ENCODE results near the gene ITSN1.
A peak's percentile ranks its signal among the peaks of the same experiment; 100 is the strongest.
"Not testable (repeated sequence)": the region's sequence is repeated elsewhere in the genome, so short reads cannot be mapped to it uniquely, and the experiment has no call there.

The ITSN1 gene

DNA sequence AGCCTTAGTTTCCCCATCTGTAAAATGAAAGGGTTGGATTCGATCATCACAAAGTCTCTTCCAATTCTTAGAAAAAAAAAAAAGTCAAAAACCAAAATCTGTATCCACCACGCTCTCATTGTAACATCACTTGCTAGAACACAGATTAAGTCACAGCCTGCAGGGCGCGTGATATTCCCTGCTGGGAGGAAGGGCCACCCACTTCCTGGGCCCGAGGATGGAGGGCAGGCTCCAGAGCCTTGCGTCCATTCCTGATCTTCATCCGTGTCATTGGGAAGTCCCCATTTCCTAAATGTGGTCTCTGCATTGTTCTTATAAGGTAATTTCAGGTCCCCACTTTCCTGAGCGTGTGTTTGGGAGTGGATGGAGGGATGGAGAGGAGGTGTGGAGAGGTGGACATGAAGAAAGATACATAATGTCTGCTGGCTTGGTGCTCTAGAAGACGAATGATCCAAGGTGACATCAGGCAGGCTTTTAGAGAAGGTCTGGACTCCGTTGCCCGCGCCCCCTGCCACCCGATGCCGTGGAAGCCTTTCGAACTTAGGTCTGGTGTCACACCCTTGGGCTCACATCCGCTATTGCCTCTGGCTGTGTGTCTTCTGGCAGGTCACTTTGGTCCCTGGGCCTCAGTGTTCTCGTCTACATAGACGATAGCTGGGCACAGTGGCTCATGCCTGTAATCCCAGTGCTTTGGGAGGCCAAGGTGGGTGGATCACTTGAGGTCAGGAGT, 217.2 kb downstream of the ITSN1 start:
- Mint-ChIP-seq H3K27me3 (peaks cover 32 to 71% of the 10 kb centered on the region in 2 donors), H3K36me3 (ENCODE audit: insufficient read depth) (no peaks in the 10 kb centered on the region), H3K27ac (no peak overlapping the region), H3K9me3 (no peaks in the 10 kb centered on the region), H3K4me1 (ENCODE audit: low read depth in 2 of 2) (no peaks in the 10 kb centered on the region), H3K4me3 (no peak overlapping the region)
- ATAC-seq (replicated peaks) (no peak), DNase-seq (no peak)

DNA sequence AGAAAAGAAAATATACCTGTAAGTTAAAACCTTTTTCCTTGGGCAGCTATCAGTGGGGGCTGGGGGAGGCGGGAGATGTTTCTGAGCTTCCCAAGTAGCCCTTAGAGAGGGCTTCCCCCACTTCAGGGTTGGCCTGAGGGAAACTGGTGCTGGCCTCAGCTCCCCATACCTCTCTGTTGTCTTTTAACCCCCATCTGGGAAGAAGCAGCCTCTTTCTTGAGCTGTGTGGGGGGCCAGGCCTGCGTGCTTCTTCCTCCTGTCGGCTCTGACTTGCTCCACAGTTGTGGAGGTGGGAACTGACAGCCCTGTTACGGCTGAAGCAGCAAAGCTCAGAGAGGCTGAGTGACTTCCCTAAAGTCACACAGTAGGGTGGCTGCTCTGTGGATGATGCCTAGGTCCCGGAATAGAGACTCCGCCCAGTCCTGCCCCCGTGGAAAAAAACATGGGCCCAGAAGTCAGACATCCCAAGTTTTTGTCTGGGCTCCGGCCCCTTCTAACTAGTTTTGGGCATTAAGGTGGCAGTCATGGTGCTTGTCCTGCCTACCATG, 218.1 kb downstream of the ITSN1 start:
- H3K4me1 Mint-ChIP-seq (ENCODE audit: low read depth in 2 of 2) = no peaks in the 10 kb centered on the region
- no peak overlapping the region for H3K27ac Mint-ChIP-seq
- H3K36me3 Mint-ChIP-seq (ENCODE audit: insufficient read depth) = no peaks in the 10 kb centered on the region
- H3K4me3 Mint-ChIP-seq = no peak overlapping the region
- no peak for ATAC-seq (replicated peaks)
- DNase-seq = no peak
- H3K27me3 Mint-ChIP-seq = peaks cover 38 to 71% of the 10 kb centered on the region in 2 donors
- no peaks in the 10 kb centered on the region for H3K9me3 Mint-ChIP-seq

DNA sequence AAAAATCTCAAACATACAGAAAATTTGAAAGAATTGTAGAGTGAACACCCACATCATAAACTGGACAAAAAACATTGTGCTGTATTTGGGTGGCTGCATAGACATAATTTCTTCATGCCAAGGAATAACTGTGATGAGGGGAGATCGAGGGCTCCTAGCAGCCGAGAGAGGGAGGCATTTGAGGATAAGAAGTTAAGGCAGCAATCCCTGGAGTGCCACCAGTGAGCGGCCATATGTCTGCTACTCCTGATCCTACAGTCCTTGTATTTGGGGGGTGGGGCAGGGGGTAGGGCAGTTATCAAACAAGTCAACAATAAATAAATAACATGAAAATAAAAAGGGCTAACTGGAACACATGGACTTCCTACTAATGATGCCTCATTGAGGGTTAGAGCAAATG, 218.8 kb downstream of the ITSN1 start:
- Mint-ChIP-seq H3K9me3 (no peaks in the 10 kb centered on the region), H3K27ac (no peak overlapping the region), H3K4me3 (no peak overlapping the region), H3K36me3 (ENCODE audit: insufficient read depth) (no peaks in the 10 kb centered on the region), H3K4me1 (ENCODE audit: low read depth in 2 of 2) (no peaks in the 10 kb centered on the region), H3K27me3 (peaks cover 44 to 74% of the 10 kb centered on the region in 2 donors)
- ATAC-seq (replicated peaks) (no peak), DNase-seq (no peak)

DNA sequence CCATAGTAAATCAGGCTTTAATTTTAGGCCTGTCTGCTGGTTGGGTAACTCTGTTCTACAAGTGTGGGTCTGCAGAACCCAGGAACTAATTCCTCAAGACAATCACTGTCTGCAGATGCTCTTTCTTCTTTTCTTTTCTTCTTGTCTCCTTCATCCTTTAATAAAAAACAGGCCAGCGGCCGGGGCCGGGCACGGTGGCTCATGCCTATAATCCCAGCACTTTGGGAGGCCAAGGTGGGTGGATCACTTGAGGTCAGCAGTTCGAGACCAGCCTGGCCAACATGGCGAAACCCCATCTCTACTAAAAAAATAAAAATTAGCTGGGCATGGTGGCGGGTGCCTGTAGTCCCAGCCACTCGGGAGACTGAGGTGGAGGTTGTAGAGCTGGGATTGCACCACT, 220.9 kb downstream of the ITSN1 start:
- H3K9me3 Mint-ChIP-seq; ATAC-seq (replicated peaks); H3K4me1 Mint-ChIP-seq (ENCODE audit: low read depth in 2 of 2); DNase-seq; H3K36me3 Mint-ChIP-seq (ENCODE audit: insufficient read depth); H3K4me3 Mint-ChIP-seq; H3K27ac Mint-ChIP-seq: not testable (repeated sequence)
- H3K27me3 Mint-ChIP-seq = peaks cover 47 to 76% of the 10 kb centered on the region in 2 donors

DNA sequence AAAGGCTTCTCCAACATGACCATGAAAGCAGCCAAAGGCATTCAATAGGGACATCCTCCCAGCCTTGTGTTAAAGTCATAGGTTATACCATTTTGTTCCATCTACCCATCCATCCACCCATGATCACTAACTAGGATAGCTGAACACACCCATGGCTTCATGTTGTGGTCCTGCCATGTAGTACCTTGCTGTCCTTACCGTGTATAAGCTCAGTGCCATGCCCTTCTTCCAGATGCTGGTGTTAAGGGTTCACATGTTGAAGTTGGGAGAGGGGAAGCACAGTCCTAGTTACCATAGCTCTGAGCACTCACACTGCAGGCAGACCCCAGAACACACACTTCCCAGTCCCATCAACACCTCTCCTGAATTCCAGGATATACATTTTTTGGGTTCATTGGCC, 221.8 kb downstream of the ITSN1 start:
- Mint-ChIP-seq H3K27me3 (peaks cover 40 to 71% of the 10 kb centered on the region in 2 donors), H3K27ac (no peak overlapping the region), H3K36me3 (ENCODE audit: insufficient read depth) (no peaks in the 10 kb centered on the region), H3K4me3 (no peak overlapping the region), H3K9me3 (no peaks in the 10 kb centered on the region), H3K4me1 (ENCODE audit: low read depth in 2 of 2) (peaks cover 0 to 2% of the 10 kb centered on the region in 2 donors)
- no peak for DNase-seq
- ATAC-seq (replicated peaks) = no peak

DNA sequence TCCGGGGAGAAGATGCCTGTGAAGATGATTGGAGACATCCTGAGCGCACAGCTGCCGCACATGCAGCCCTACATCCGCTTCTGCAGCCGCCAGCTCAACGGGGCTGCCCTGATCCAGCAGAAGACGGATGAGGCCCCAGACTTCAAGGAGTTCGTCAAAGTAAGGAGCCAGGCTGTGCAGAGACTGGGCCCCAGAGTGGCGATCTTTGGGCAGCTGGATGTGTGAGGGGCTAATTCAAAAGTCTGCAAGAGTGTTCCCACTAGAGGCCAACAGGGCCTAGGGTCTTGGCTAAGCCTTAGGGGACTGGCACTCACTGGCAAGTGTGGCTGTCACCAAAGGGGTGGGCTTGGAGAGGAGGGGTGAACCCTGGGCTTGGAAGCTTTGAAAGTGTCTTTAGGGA, 222.9 kb downstream of the ITSN1 start:
- no peak overlapping the region for H3K27ac Mint-ChIP-seq
- H3K9me3 Mint-ChIP-seq = no peaks in the 10 kb centered on the region
- H3K4me1 Mint-ChIP-seq (ENCODE audit: low read depth in 2 of 2) = peaks cover 0 to 2% of the 10 kb centered on the region in 2 donors
- peaks cover 35 to 64% of the 10 kb centered on the region in 2 donors for H3K27me3 Mint-ChIP-seq
- H3K4me3 Mint-ChIP-seq = no peak overlapping the region
- ATAC-seq (replicated peaks) = no peak
- no peak for DNase-seq
- H3K36me3 Mint-ChIP-seq (ENCODE audit: insufficient read depth) = no peaks in the 10 kb centered on the region

DNA sequence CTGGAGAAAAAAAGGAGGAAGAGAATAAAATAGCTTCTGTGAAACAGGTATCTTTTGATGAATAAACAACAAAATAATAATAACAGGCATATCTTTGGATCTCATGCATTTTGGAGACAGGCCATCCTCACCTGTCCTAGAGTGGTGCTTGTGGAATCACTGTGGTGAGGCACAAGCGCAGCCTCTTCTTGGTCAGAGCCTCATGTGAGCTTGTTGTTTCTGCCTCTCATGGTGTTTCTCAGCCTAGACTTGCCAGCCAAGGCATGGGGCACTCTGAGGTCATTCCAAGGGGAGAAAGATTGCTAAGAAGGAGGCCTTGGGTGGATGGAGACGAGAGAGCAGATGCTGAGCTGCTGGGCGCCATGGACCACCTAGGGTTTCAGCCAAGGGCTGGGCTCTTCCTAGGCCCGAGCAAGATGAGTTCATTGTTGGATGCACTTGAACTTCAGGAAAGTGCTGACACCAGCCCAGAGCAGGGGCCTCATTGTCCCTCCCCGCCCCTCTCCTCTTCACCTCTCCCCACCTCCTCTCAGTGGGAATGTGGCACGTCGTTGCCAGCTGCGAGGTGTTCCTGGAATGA, 223.8 kb downstream of the ITSN1 start:
- DNase-seq (no peak), ATAC-seq (replicated peaks) (no peak)
- Mint-ChIP-seq H3K4me1 (ENCODE audit: low read depth in 2 of 2) (peaks cover 0 to 2% of the 10 kb centered on the region in 2 donors), H3K36me3 (ENCODE audit: insufficient read depth) (no peaks in the 10 kb centered on the region), H3K27me3 (peaks cover 31 to 59% of the 10 kb centered on the region in 2 donors), H3K9me3 (no peaks in the 10 kb centered on the region), H3K4me3 (no peak overlapping the region), H3K27ac (no peak overlapping the region)

DNA sequence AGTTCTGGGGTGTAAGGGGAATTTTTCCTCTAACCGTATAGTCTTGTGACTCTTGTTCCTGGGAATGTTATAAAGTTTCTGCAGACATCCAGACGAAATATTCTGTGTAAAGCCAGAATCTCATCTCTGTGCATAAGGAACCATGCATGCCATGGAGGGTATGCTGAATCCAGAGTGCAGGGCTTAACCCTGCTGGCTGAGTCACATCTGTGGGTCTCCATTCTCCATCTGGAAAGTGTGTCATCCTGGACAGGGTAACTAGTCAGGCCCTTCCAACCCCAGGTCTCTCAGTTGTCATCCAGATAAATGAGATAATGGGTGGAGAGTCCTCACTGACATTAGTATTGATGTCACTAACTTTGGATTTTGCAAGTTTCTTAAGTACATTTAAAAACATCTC, 224.5 kb downstream of the ITSN1 start:
- Mint-ChIP-seq H3K36me3 (ENCODE audit: insufficient read depth) (no peaks in the 10 kb centered on the region), H3K27ac (no peak overlapping the region), H3K4me3 (no peak overlapping the region), H3K4me1 (ENCODE audit: low read depth in 2 of 2) (peaks cover 0 to 2% of the 10 kb centered on the region in 2 donors), H3K27me3 (peaks cover 30 to 57% of the 10 kb centered on the region in 2 donors), H3K9me3 (no peaks in the 10 kb centered on the region)
- ATAC-seq (replicated peaks) = no peak
- DNase-seq = no peak

DNA sequence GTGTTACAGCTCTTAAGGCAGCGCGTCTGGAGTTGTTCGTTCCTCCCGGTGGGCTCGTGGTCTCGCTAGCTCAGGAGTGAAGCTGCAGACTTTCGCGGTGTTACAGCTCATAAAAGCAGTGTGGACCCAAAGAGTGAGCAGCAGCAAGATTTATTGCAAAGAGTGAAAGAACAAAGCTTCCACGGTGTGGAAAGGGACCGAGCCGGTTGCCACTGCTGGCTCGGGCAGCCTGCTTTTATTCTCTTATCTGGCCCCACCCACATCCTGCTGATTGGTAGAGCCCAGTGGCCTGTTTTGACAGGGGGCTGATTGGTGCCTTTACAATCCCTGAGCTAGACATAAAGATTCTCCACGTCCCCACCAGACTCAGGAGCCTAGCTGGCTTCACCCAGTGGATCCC, 225.6 kb downstream of the ITSN1 start:
- not testable (repeated sequence) for H3K4me1 Mint-ChIP-seq (ENCODE audit: low read depth in 2 of 2); H3K9me3 Mint-ChIP-seq; H3K36me3 Mint-ChIP-seq (ENCODE audit: insufficient read depth); ATAC-seq (replicated peaks); H3K27ac Mint-ChIP-seq; DNase-seq
- H3K27me3 Mint-ChIP-seq = peaks cover 30 to 46% of the 10 kb centered on the region in 2 donors
- peak overlapping the region; percentile 40 to 54 for H3K4me3 Mint-ChIP-seq

DNA sequence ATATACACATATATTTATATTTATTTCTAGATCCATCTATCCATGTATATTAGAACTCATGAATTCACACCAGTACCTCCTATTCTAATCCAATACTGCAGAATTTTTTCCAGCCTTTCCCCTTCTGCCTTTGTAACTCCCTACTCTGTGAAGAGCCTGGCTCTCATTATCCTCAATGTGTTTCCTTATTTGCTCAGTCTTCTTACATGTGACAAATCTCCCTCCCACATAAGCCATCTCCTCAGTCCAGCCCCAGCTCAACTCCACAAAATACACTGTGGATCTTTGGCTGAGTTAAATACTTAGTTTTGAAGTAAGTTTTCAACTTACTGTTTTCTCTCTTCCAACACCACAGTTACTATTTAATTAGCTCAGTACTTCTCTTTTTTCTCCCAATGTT, 227.6 kb downstream of the ITSN1 start:
- no peak overlapping the region for H3K27ac Mint-ChIP-seq
- ATAC-seq (replicated peaks) (no peak), DNase-seq (no peak)
- no peaks in the 10 kb centered on the region for H3K9me3 Mint-ChIP-seq
- H3K27me3 Mint-ChIP-seq = peaks cover 12 to 31% of the 10 kb centered on the region in 2 donors
- H3K4me3 Mint-ChIP-seq = no peak overlapping the region
- no peaks in the 10 kb centered on the region for H3K36me3 Mint-ChIP-seq (ENCODE audit: insufficient read depth)
- peaks cover 0 to 2% of the 10 kb centered on the region in 2 donors for H3K4me1 Mint-ChIP-seq (ENCODE audit: low read depth in 2 of 2)

DNA sequence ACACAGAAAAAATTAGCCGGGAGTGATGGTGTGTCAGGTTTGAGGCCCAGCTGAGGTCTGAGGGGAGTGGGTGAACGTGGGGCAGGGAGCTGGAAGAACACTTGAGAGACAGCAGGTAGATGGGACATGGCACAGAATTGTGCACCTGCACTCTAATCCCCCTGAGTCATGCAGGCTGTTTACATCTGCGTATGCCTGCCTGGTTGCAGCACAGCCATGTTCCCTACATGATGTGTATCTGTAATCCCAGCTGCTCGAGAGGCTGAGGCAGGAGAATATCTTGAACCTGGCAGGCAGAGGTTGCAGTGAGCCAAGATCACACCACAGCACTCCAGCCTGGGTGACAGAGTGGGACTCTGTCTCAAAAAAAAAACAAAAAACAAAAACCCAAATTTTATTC, 228.5 kb downstream of the ITSN1 start:
- Mint-ChIP-seq H3K4me3 (no peak overlapping the region), H3K9me3 (no peaks in the 10 kb centered on the region), H3K27ac (no peak overlapping the region), H3K4me1 (ENCODE audit: low read depth in 2 of 2) (peaks cover 0 to 2% of the 10 kb centered on the region in 2 donors), H3K36me3 (ENCODE audit: insufficient read depth) (no peaks in the 10 kb centered on the region), H3K27me3 (peaks cover 14 to 22% of the 10 kb centered on the region in 2 donors)
- ATAC-seq (replicated peaks) (no peak), DNase-seq (no peak)

DNA sequence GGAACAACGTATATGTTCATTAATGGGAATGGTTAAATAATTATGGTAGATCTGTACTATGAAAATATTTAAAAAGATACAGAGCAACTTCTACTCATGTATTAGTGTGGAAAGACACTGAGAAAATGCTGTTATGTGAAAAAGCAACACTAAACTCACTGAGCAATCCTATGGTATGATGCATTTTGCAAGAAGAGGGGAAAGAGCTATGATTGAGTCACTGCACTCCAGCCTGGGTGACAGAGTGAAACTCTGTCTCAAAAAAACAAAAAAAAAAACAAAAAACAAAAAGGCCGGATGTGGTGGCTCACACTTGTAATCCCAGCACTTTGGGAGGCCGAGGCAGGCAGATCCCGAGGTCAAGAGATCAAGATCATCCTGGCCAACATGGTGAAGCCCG, 228.9 kb downstream of the ITSN1 start:
- H3K27ac Mint-ChIP-seq = no peak overlapping the region
- DNase-seq = no peak
- no peaks in the 10 kb centered on the region for H3K36me3 Mint-ChIP-seq (ENCODE audit: insufficient read depth)
- H3K9me3 Mint-ChIP-seq = no peaks in the 10 kb centered on the region
- peaks cover 0 to 2% of the 10 kb centered on the region in 2 donors for H3K4me1 Mint-ChIP-seq (ENCODE audit: low read depth in 2 of 2)
- ATAC-seq (replicated peaks) = no peak
- peaks cover 14 to 22% of the 10 kb centered on the region in 2 donors for H3K27me3 Mint-ChIP-seq
- no peak overlapping the region for H3K4me3 Mint-ChIP-seq

DNA sequence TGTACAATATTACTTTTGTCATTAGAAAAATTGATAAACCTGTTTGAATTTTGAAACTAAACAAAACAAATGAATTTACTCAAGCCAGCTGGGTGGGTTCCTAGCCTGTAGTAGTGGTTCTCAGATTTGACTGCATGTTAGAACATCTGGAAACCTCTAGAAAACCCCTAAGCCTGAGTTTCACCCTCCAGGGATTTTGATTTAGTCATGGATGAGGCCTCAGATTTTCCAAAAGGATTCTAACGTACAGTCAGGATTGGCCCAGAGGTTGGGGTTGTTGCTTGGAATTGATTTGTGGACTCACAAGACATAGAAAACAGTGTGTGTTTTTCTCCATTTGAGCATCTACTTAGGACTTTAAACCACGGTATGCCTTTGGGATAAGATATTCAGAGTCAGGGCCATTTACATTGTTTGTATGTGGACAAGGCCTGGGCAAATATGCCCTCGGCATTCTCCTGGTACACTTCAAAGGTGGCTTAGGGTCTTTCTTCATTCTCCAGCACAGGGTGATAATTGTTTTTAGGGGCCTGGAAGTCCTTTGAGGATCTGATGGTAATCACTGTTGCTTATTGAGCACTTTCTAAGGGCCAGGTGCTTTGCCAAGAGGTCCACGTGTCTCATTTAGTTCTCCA, 230.7 kb downstream of the ITSN1 start:
- H3K36me3 Mint-ChIP-seq (ENCODE audit: insufficient read depth) = no peaks in the 10 kb centered on the region
- DNase-seq (no peak), ATAC-seq (replicated peaks) (no peak)
- H3K27me3 Mint-ChIP-seq = peaks cover 10 to 23% of the 10 kb centered on the region in 2 donors
- no peaks in the 10 kb centered on the region for H3K9me3 Mint-ChIP-seq
- no peaks in the 10 kb centered on the region for H3K4me1 Mint-ChIP-seq (ENCODE audit: low read depth in 2 of 2)
- H3K4me3 Mint-ChIP-seq = no peak overlapping the region
- H3K27ac Mint-ChIP-seq = no peak overlapping the region

DNA sequence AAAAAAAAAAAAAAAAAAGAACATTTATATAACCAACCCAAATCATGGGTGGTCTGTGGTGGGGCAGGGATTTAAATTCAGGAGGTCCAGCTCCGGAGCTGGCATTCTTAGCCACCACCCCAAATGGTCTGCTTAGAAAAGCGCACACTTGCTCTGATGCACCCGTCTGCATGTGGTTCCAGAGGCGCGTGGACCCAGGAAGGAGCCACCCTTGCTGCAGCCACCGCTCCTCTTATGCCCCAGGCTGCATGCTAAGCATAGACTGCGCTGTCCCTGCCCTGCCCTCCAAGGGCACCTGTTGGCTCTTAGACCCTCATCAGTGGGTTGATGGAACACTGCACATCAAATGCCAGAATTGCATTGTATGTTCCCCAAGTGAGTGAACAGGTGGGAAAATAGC, 231.9 kb downstream of the ITSN1 start:
- H3K27me3 Mint-ChIP-seq = peaks cover 9 to 28% of the 10 kb centered on the region in 2 donors

More for the DNA sequence above, 231.9 kb downstream of the ITSN1 start:
- no peak overlapping the region for H3K27ac Mint-ChIP-seq
- DNase-seq (no peak), ATAC-seq (replicated peaks) (no peak)
- H3K36me3 Mint-ChIP-seq (ENCODE audit: insufficient read depth) = no peaks in the 10 kb centered on the region
- H3K4me3 Mint-ChIP-seq = no peak overlapping the region
- no peaks in the 10 kb centered on the region for H3K9me3 Mint-ChIP-seq
- no peaks in the 10 kb centered on the region for H3K4me1 Mint-ChIP-seq (ENCODE audit: low read depth in 2 of 2)

Measured in effector memory CD8-positive, alpha-beta T cell (primary cell).